K562 (cell line): Measurements from ENCODE around the gene MED31. TPM values are rescaled to one million over a fixed set of nuclear protein-coding genes. Genes with fewer than 3 reads are reported as not detected.

ENCODE experiments used
- ATAC-seq: fragments of 200-7000 bp; cut with Tn5 transposase; 3 replicates; pipeline ENCODE4 v1.9.1; 2020; ENCODE audit warnings: moderate library complexity
- BruUV-seq: library from RNA; stranded (reverse); fragments of 400-500 nt; replicated peaks from 2 replicates; lab custom pipeline; 2021; lab: Mats Ljungman, UMichigan
- CTCF ChIA-PET: fragments of 300-600 bp; formaldehyde crosslinking; extraction: SDS; loops from one replicate; lab custom pipeline; 2021; ENCODE audit warnings: low intra/inter-chr PET ratio; lab: Yijun Ruan, JAX
- POLR2A ChIA-PET: fragments of 300-600, 350-650 bp; sonication (Branson Sonifier 250); formaldehyde crosslinking; extraction: SDS; loops from one replicate; lab custom pipeline; 2021; ENCODE audit warnings: antibody characterized with exemption, inconsistent platforms; lab: Yijun Ruan, JAX
- DNase-seq, 4 experiments: peaks; one replicate each; pipeline versions ENCODE4 v3.0.0 to v3.0.0-alpha.2; 2011 to 2018; ENCODE audit warnings: low spot score in 3 of 4, mixed read lengths in 3 of 4; ENCODE audit errors: extremely low read depth in 1 of 4
- FAIRE-seq: peaks from 2 replicates; lab custom pipeline; 2011; peaks lifted over from hg19 to GRCh38; lab: Jason Lieb, UNC
- H2AFZ ChIP-seq: 2 replicates; pipeline ENCODE4 v1.6.0; 2011; ENCODE audit warnings: low read depth, low read length, control low read depth, inconsistent platforms
- H3K27ac ChIP-seq: fragments of 200-600 bp; 3 replicates; pipeline ENCODE4 v1.8.0; 2011; ENCODE audit warnings: low read depth, mild to moderate bottlenecking, control low read depth, inconsistent platforms, low read length, moderate library complexity, mixed read lengths; ENCODE audit errors: extremely low read depth
- H3K27me3 ChIP-seq, 2 experiments: fragments of 300-600 bp in 1 of 2; 2 replicates in 1 of 2; 3 replicates in 1 of 2; pipeline versions ENCODE4 v1.6.0 to v1.8.0; 2011; ENCODE audit warnings: inconsistent platforms in 2 of 2, low read length in 2 of 2, mild to moderate bottlenecking in 1 of 2, mixed read lengths in 1 of 2, moderate library complexity in 1 of 2; ENCODE audit not compliant: control insufficient read depth in 2 of 2, insufficient read depth in 2 of 2
- H3K36me3 ChIP-seq: fragments of 300-600 bp; 3 replicates; pipeline ENCODE4 v1.8.0; 2011; ENCODE audit warnings: mild to moderate bottlenecking, low read length, inconsistent platforms; ENCODE audit not compliant: control insufficient read depth, insufficient read depth
- H3K4me1 ChIP-seq, 2 experiments: fragments of 200-600 bp in 1 of 2; replicated peaks in 1 of 2; 2 replicates in 1 of 2; 3 replicates in 1 of 2; pipeline versions ENCODE4 v1.5.1 to v1.8.0; 2011; ENCODE audit warnings: inconsistent platforms in 2 of 2, low read length in 2 of 2, mild to moderate bottlenecking in 1 of 2, mixed read lengths in 1 of 2, moderate library complexity in 1 of 2; ENCODE audit not compliant: control insufficient read depth in 2 of 2, insufficient read depth in 2 of 2
- H3K4me2 ChIP-seq: 2 replicates; pipeline ENCODE4 v1.6.1; 2011; ENCODE audit warnings: low read length, control low read depth, inconsistent platforms, mixed read lengths; ENCODE audit not compliant: insufficient read depth
- H3K4me3 ChIP-seq: fragments of 200-600 bp; sonication (generic), shearing (Covaris generic); 2 replicates; pipeline ENCODE4 v1.5.1; 2016; ENCODE audit warnings: control low read depth, inconsistent platforms
- H3K79me2 ChIP-seq: fragments of 200-600 bp; 3 replicates; pipeline ENCODE4 v1.8.0; 2011; ENCODE audit warnings: low read length, inconsistent platforms; ENCODE audit not compliant: control insufficient read depth, insufficient read depth
- H3K9ac ChIP-seq, 2 experiments: 2 replicates each; pipeline versions ENCODE4 v1.6.0 to v1.6.1; 2011; ENCODE audit warnings: low read depth in 2 of 2, low read length in 2 of 2, control low read depth in 1 of 2, inconsistent platforms in 1 of 2, mild to moderate bottlenecking in 1 of 2, mixed read lengths in 1 of 2; ENCODE audit not compliant: insufficient read depth in 1 of 2
- H3K9me1 ChIP-seq: one replicate; pipeline ENCODE4 v1.6.0; 2011; ENCODE audit warnings: inconsistent platforms, mild to moderate bottlenecking, low read length, moderate library complexity; ENCODE audit not compliant: control insufficient read depth, insufficient read depth
- H3K9me3 ChIP-seq: replicated peaks from 2 replicates; pipeline ENCODE4 v1.5.1; 2011; ENCODE audit warnings: low read depth, low read length, inconsistent platforms; ENCODE audit not compliant: control insufficient read depth, insufficient read depth
- H4K20me1 ChIP-seq: replicated peaks from 2 replicates; pipeline ENCODE4 v1.6.1; 2011; ENCODE audit warnings: low read length, inconsistent platforms, mixed read lengths; ENCODE audit not compliant: control insufficient read depth, insufficient read depth
- BHLHE40 ChIP-seq: IDR thresholded peaks from 2 replicates; pipeline ENCODE4 v1.6.1; 2011; ENCODE audit warnings: low read length, improper control_type of control experiment
- CTCFL ChIP-seq: IDR thresholded peaks from 2 replicates; pipeline ENCODE4 v1.6.1; 2011; ENCODE audit warnings: borderline replicate concordance, low read depth, mild to moderate bottlenecking, moderate library complexity, low read length; ENCODE audit not compliant: insufficient read depth, poor library complexity, severe bottlenecking
- POU5F1 ChIP-seq: fragments of 150-350 bp; IDR thresholded peaks from 2 replicates; pipeline ENCODE4 v1.6.1; 2014; ENCODE audit warnings: borderline replicate concordance, low read length, low read depth, mild to moderate bottlenecking; ENCODE audit not compliant: partially characterized antibody
- RAD21 ChIP-seq, 2 experiments: fragments of 250-450 bp in 1 of 2; fragments of 450-650 bp in 1 of 2; sonication (Bioruptor Pico) in 1 of 2; formaldehyde crosslinking in 1 of 2; IDR thresholded peaks in 1 of 2; conservative IDR thresholded peaks in 1 of 2; 2 replicates each; pipeline versions ENCODE4 v1.4.0 to v1.8.0; 2020 to 2022; ENCODE audit warnings: mild to moderate bottlenecking in 2 of 2, moderate library complexity in 1 of 2
- REST ChIP-seq, 2 experiments: fragments of 450-650 bp; formaldehyde crosslinking in 1 of 2; IDR thresholded peaks; 2 replicates each; pipeline versions ENCODE4 v1.4.0 to v1.6.1; 2014 to 2020; ENCODE audit warnings: mild to moderate bottlenecking in 2 of 2, borderline replicate concordance in 1 of 2, low read depth in 1 of 2
- RNF2 ChIP-seq: sonication (generic); IDR thresholded peaks from 2 replicates; pipeline ENCODE4 v1.6.1; 2016
- SMC3 ChIP-seq: conservative IDR thresholded peaks from 2 replicates; pipeline ENCODE4 v1.6.1; 2011; ENCODE audit warnings: low read depth, low read length, improper control_type of control experiment; ENCODE audit not compliant: insufficient read depth
- SUPT5H ChIP-seq: fragments of 450-650 bp; IDR thresholded peaks from 2 replicates; pipeline ENCODE4 v1.6.1; 2016
- ZNF384 ChIP-seq: IDR thresholded peaks from 2 replicates; pipeline ENCODE4 v1.6.1; 2012; ENCODE audit warnings: low read depth, low read length, improper control_type of control experiment
- WGBS: fragments of 100-300 bp; shearing (Covaris generic); methylation state at CpG from one replicate; pipeline ENCODE4 v1.1.6; 2016; ENCODE audit warnings: low coverage, mixed read lengths; ENCODE audit not compliant: insufficient coverage; ENCODE audit errors: missing lambda C conversion rate; 5-methylcytosine and 5-hydroxymethylcytosine counted together
- in situ Hi-C: fragments of 300-500 bp; cut with MboI; formaldehyde crosslinking; loops from 4 replicates; pipeline ENCODE4 v1.15.0; 2018; ENCODE audit warnings: inconsistent platforms, mixed read lengths
- intact Hi-C: fragments of 100-400 bp; cut with micrococcal nuclease; formaldehyde crosslinking; loops from 2 replicates; pipeline ENCODE4 v1.14.2; 2022
- polyA plus RNA-seq, 8 experiments: library from polyadenylated mRNA; depleted of rRNA in 4 of 8; stranded (reverse) in 5 of 8; unstranded in 3 of 8; fragments of >200 nt; fragmentation: Nextera tagmentation in 2 of 8; fragmentation: Illumina TruSeq in 1 of 8; extraction: Ambion mirVana in 2 of 8; extraction: Trizol in 1 of 8; gene quantifications; 2 replicates each; pipeline versions ENCODE4 v1.2.1 to v1.2.3, GENCODE V29; 2011 to 2014; ENCODE audit warnings: inconsistent platforms in 1 of 8, missing spikeins in 1 of 8
- total RNA-seq, 7 experiments: library from RNA; depleted of rRNA in 6 of 7; stranded (reverse); fragments of >200 nt in 6 of 7; fragmentation: Illumina TruSeq in 2 of 7; extraction: Trizol in 2 of 7; gene quantifications; 2 replicates each; pipeline versions ENCODE4 v1.2.1 to v1.2.3, GENCODE V29; 2011 to 2021; ENCODE audit warnings: low replicate concordance in 1 of 7

Gene MED31
- total and polyA plus RNA-seq, 9 of the 15 experiments (the other 6 are each of a cell fraction or from before 2014, with no cell fraction given): 6.4 to 39.9 (median 14.6) TPM

- no peak overlapping the region for H2AFZ ChIP-seq
- H3K9me1 ChIP-seq: no peaks in the 10 kb centered on the region
- no peaks in the 10 kb centered on the region for H3K4me1 ChIP-seq
- DNase-seq (peak; percentile 54 to 74 (median 62)), FAIRE-seq (peak; percentile 86), ATAC-seq (peak; percentile 93)
- ChIA-PET POLR2A (no interaction called here), CTCF (interaction anchor here (0.6 to 1.4 kb wide), 4 partner anchors 335 to 1386 kb away, joined by 3 to 4 read pairs (median 4); no protein-coding TSS in a partner anchor)
- BruUV-seq: no TSS peak
- no peaks in the 10 kb centered on the region for H3K9me3 ChIP-seq
- H3K4me3 ChIP-seq: no peak overlapping the region
- no peaks in the 10 kb centered on the region for H3K36me3 ChIP-seq
- no peaks in the 10 kb centered on the region for H4K20me1 ChIP-seq
- no peak overlapping the region for H3K9ac ChIP-seq
- no peaks in the 10 kb centered on the region for H3K79me2 ChIP-seq
- WGBS: 2% methylated on average over 9 of the region's 9 CpGs
- H3K27ac ChIP-seq: no peak overlapping the region
- H3K4me2 ChIP-seq: no peak overlapping the region
- in situ Hi-C loops: loop anchor here (5.0 kb wide), 1 partner anchor 341 kb away; no protein-coding TSS in a partner anchor
- intact Hi-C loops: loop anchor here (2.0 to 5.0 kb wide), 3 partner anchors 176 to 346 kb away; partner anchors contain the start of gene RNASEK
- H3K27me3 ChIP-seq: peaks cover 6 to 36% of the 10 kb centered on the region in 2 experiments; a peak in 4 of 5 replicates
- TF ChIP-seq SMC3 (peak; percentile 74), REST (IDR thresholded peaks at IDR 0.05; ENCODE audit: borderline replicate concordance) (peak; percentile 53; the same call in 1 of the 2 replicates), REST (CRISPR knock-in tag; IDR thresholded peaks at IDR 0.05; ENCODE audit: low read depth) (no peak), POU5F1 (no peak), CTCFL (no peak), RNF2 (no peak), RAD21 (CRISPR knock-in tag; conservative IDR thresholded peaks at IDR 0.05 in 1 of 2, IDR thresholded peaks at IDR 0.05 in 1 of 2) (peak; percentile 70 to 82), SUPT5H (no peak), ZNF384 (no peak), BHLHE40 (no peak)
Measured at GRCh38 chr17:6666077-6666521, 14.7 kb upstream of the MED31 start.
